ENCODE data around the gene GPR162.
"Not testable (repeated sequence)": the region's sequence is repeated elsewhere in the genome, so short reads cannot be mapped to it uniquely, and the experiment has no call there.

Gene GPR162

GRCh38 chr12:6861391-6861790 is 39.8 kb downstream of the GPR162 start:
- DNase-seq = no peak

- DNase-seq = no peak
Measured at GRCh38 chr12:6863033-6863432, 41.4 kb downstream of the GPR162 start.

GRCh38 chr12:6863586-6864321 is 42.1 kb downstream of the GPR162 start:
- DNase-seq = no peak

- not testable (repeated sequence) for DNase-seq
Measured at GRCh38 chr12:6865307-6865706, 43.7 kb downstream of the GPR162 start.

GRCh38 chr12:6866163-6866919 is 44.7 kb downstream of the GPR162 start:
- DNase-seq = no peak

GRCh38 chr12:6866920-6867412 is 45.3 kb downstream of the GPR162 start:
- no peak for DNase-seq

- peak; percentile 60 for DNase-seq
Measured at GRCh38 chr12:6867413-6868210, 46.0 kb downstream of the GPR162 start, which contains the start of gene TPI1. TSS of gene TPI1 (plus strand) at chr12:6867531. CDS start at chr12:6867567, 36 bp downstream.

GRCh38 chr12:6868211-6869048 is 46.8 kb downstream of the GPR162 start:
- no peak for DNase-seq

- peak; percentile 78 for DNase-seq
Measured at GRCh38 chr12:6869049-6870021, 47.7 kb downstream of the GPR162 start.

GRCh38 chr12:6870304-6870703 is 48.7 kb downstream of the GPR162 start:
- DNase-seq = not testable (repeated sequence)

GRCh38 chr12:6871052-6871957 is 49.7 kb downstream of the GPR162 start:
- no peak for DNase-seq

- peak; percentile 74 for DNase-seq
Measured at GRCh38 chr12:6872073-6873048, 50.7 kb downstream of the GPR162 start.

- peak; percentile 97 for DNase-seq
Measured at GRCh38 chr12:6873094-6874014, 51.7 kb downstream of the GPR162 start, which contains the start of gene SPSB2. TSS of gene SPSB2 (minus strand) at chr12:6873303. CDS start at chr12:6872901, 402 bp downstream.

GRCh38 chr12:6874015-6874368 is 52.4 kb downstream of the GPR162 start:
- DNase-seq = not testable (repeated sequence)
